Thyroid gland (tissue), 4 donors: ENCODE data around the gene DERL3. TPM values are rescaled to one million over a fixed set of nuclear protein-coding genes. Genes with fewer than 3 reads are reported as not detected.

Experiments used
- DNase-seq, 2 donors: peaks; one replicate each; pipeline ENCODE4 v3.0.0-alpha.2; 2019
- H3K27ac ChIP-seq, 3 donors: fragments of 200-600 bp; sonication (generic); 1 replicate in 2 of 3; 2 replicates in 1 of 3; pipeline ENCODE4 v1.5.1; 2016 to 2019; ENCODE audit warnings: mild to moderate bottlenecking in 1 of 3, moderate library complexity in 1 of 3
- H3K27me3 ChIP-seq: fragments of 200-600 bp; sonication (generic); one replicate; pipeline ENCODE4 v1.5.1; 2019
- H3K36me3 ChIP-seq, 2 donors: fragments of 200-600 bp; sonication (generic); one replicate each; pipeline ENCODE4 v1.5.1; 2016 to 2019
- H3K4me1 ChIP-seq, 2 donors: fragments of 200-600 bp; sonication (generic); one replicate each; pipeline ENCODE4 v1.5.1; 2017 to 2019
- H3K4me3 ChIP-seq, 3 donors: fragments of 200-600 bp; sonication (generic); replicated peaks in 1 of 3; 1 replicate in 2 of 3; 2 replicates in 1 of 3; pipeline ENCODE4 v1.5.1; 2016; ENCODE audit warnings: mild to moderate bottlenecking in 1 of 3
- H3K9me3 ChIP-seq: fragments of 200-600 bp; sonication (generic); one replicate; pipeline ENCODE4 v1.5.1; 2017
- CTCF ChIP-seq, 6 experiments: fragments of 200-600 bp in 3 of 6; fragments of 450-650 bp in 3 of 6; sonication (generic) in 3 of 6; IDR thresholded peaks; one replicate each; pipeline ENCODE4 v1.5.1; 2016 to 2019; ENCODE audit warnings: antibody characterized with exemption in 6 of 6, mild to moderate bottlenecking in 2 of 6, inconsistent platforms in 1 of 6, moderate library complexity in 1 of 6
- POLR2A ChIP-seq, 2 donors: fragments of 450-650 bp; IDR thresholded peaks; one replicate each; pipeline ENCODE4 v1.6.1; 2017; ENCODE audit warnings: antibody characterized with exemption in 2 of 2, mild to moderate bottlenecking in 2 of 2, moderate library complexity in 1 of 2
- WGBS, 2 donors: methylation state at CpG; one replicate each; pipeline ENCODE4 v1.1.5; 2017; 5-methylcytosine and 5-hydroxymethylcytosine counted together
- intact Hi-C: fragments of 100-400 bp; cut with DNase I; formaldehyde crosslinking; loops from one replicate; pipeline ENCODE4 v1.15.1; 2023
- total RNA-seq, 4 donors: library from RNA; depleted of rRNA; stranded (reverse); fragments of >200 nt; gene quantifications; one replicate each; pipeline ENCODE4 v1.2.3, GENCODE V29; 2016

DERL3 gene
- total RNA-seq, 4 donors from 2014 or later = 1.6 to 15.9 (median 4.1) TPM

- Histone ChIP-seq H3K27me3 (no peaks in the 10 kb centered on the region), H3K9me3 (no peaks in the 10 kb centered on the region), H3K4me1 (peaks cover 0 to 10% of the 10 kb centered on the region in 2 donors), H3K36me3 (peaks cover 34 to 41% of the 10 kb centered on the region in 2 donors), H3K4me3 (no peak overlapping the region), H3K27ac (no peak overlapping the region)
- no peak for TF ChIP-seq POLR2A (IDR thresholded peaks at IDR 0.05)
- no peak for TF ChIP-seq CTCF (IDR thresholded peaks at IDR 0.05)
- 81 to 91% methylated on average over 7 of the region's 7 CpGs for WGBS, 2 donors
- no peak for DNase-seq
- intact Hi-C loops = no loop called here
Measured at GRCh38 chr22:23829845-23830372, 8.9 kb downstream of the DERL3 start.

- DNase-seq = peak in 1 of 2 donors; percentile 37
- peaks cover 31 to 43% of the 10 kb centered on the region in 2 donors for H3K36me3 ChIP-seq
- no peak overlapping the region for H3K27ac ChIP-seq
Measured at GRCh38 chr22:23828800-23829680, 9.8 kb downstream of the DERL3 start.

GRCh38 chr22:23827351-23827995, 11.3 kb downstream of the DERL3 start:
- H3K9me3 ChIP-seq = no peaks in the 10 kb centered on the region
- no peak for DNase-seq
- TF ChIP-seq CTCF (IDR thresholded peaks at IDR 0.05) (no peak), POLR2A (IDR thresholded peaks at IDR 0.05) (no peak)
- peaks cover 0 to 12% of the 10 kb centered on the region in 2 donors for H3K4me1 ChIP-seq
- intact Hi-C loops = no loop called here
- no peaks in the 10 kb centered on the region for H3K27me3 ChIP-seq
- WGBS, 2 donors = 76 to 89% methylated on average over 7 to 10 of the region's 11 CpGs
- peaks cover 30 to 46% of the 10 kb centered on the region in 2 donors for H3K36me3 ChIP-seq
- H3K27ac ChIP-seq = peak overlapping the region in 1 of 3 donors; percentile 15
- H3K4me3 ChIP-seq = no peak overlapping the region

More at GRCh38 chr22:23828800-23829680, 9.8 kb downstream of the DERL3 start:
- peaks cover 0 to 10% of the 10 kb centered on the region in 2 donors for H3K4me1 ChIP-seq
- no peak overlapping the region for H3K4me3 ChIP-seq
- H3K9me3 ChIP-seq = no peaks in the 10 kb centered on the region
- 90 to 91% methylated on average over 10 of the region's 10 CpGs for WGBS, 2 donors
- no peaks in the 10 kb centered on the region for H3K27me3 ChIP-seq
- TF ChIP-seq CTCF (IDR thresholded peaks at IDR 0.05) (no peak), POLR2A (IDR thresholded peaks at IDR 0.05) (no peak)
- intact Hi-C loops = no loop called here

- H3K9me3 ChIP-seq = no peaks in the 10 kb centered on the region
- TF ChIP-seq CTCF (IDR thresholded peaks at IDR 0.05) = no peak
- no peak for TF ChIP-seq POLR2A (IDR thresholded peaks at IDR 0.05)
- intact Hi-C loops = no loop called here
- H3K4me3 ChIP-seq = no peak overlapping the region
- DNase-seq = no peak
- no peaks in the 10 kb centered on the region for H3K27me3 ChIP-seq
- peaks cover 0 to 19% of the 10 kb centered on the region in 2 donors for H3K4me1 ChIP-seq
- H3K36me3 ChIP-seq = peaks cover 30 to 51% of the 10 kb centered on the region in 2 donors
- 80 to 86% methylated on average over 11 to 15 of the region's 15 CpGs for WGBS, 2 donors
- peak overlapping the region in 1 of 3 donors; percentile 2 for H3K27ac ChIP-seq
Measured at GRCh38 chr22:23826510-23827350, 12.1 kb downstream of the DERL3 start.
